Measurements from ENCODE around the gene ORAI2. TPM values are rescaled to one million over a fixed set of nuclear protein-coding genes. Genes with fewer than 3 reads are reported as not detected.

Gene ORAI2
- polyA plus RNA-seq, 2 of the 4 experiments (the other 2 are of a cell fraction): 12.8 to 22.1 TPM

GRCh38 chr7:102446387-102447156 is 13.2 kb downstream of the ORAI2 start:
- ChIA-PET POLR2A (no interaction called here), CTCF (no interaction called here)
- no peak overlapping the region for H3K4me3 ChIP-seq
- H3K4me1 ChIP-seq: no peaks in the 10 kb centered on the region
- no peak overlapping the region for H3K27ac ChIP-seq
- no peaks in the 10 kb centered on the region for H3K9me3 ChIP-seq
- 91% methylated on average over 33 of the region's 41 CpGs for WGBS (ENCODE audit: missing lambda C conversion rate)
- no peak for DNase-seq (ENCODE audit: low read depth in 1 of 2, low spot score in 1 of 2)
- FAIRE-seq: no peak
- no peak overlapping the region for H3K4me2 ChIP-seq
- ATAC-seq: no peak
- TF ChIP-seq SREBF2 (IDR thresholded peaks at IDR 0.05): no peak
- no peak for TF ChIP-seq HEYL (CRISPR knock-in tag; IDR thresholded peaks at IDR 0.05)
- TF ChIP-seq EHMT2 (IDR thresholded peaks at IDR 0.05; ENCODE audit: low read depth): no peak
- no peak for TF ChIP-seq CHD2 (IDR thresholded peaks at IDR 0.05; ENCODE audit: low read length, partially characterized antibody)
- TF ChIP-seq ZSCAN20 (CRISPR knock-in tag; IDR thresholded peaks at IDR 0.05): no peak
- no peak for TF ChIP-seq CBX2 (IDR thresholded peaks at IDR 0.05; ENCODE audit: borderline replicate concordance, low read depth)
- no peak for TF ChIP-seq NR3C1 (IDR thresholded peaks at IDR 0.05)
- no peak for TF ChIP-seq RCOR1 (IDR thresholded peaks at IDR 0.05; ENCODE audit: low read depth, low read length)
- TF ChIP-seq ELK1 (IDR thresholded peaks at IDR 0.05; ENCODE audit: low read depth, low read length): no peak
- no peak for TF ChIP-seq HES2 (IDR thresholded peaks at IDR 0.05)
- TF ChIP-seq HDAC2 (IDR thresholded peaks at IDR 0.05): no peak

- H3K4me3 ChIP-seq: no peak overlapping the region
- FAIRE-seq (no peak), DNase-seq (ENCODE audit: low read depth in 1 of 2, low spot score in 1 of 2) (no peak), ATAC-seq (0 out of 6 replicates have a peak, but pooled peaks of 1 of the 2 experiments have one; percentile 6)
- no peak overlapping the region for H3K4me2 ChIP-seq
- TF ChIP-seq RAD21 (conservative IDR thresholded peaks at IDR 0.05 in 1 of 2, IDR thresholded peaks at IDR 0.05 in 1 of 2): no peak
- H3K9me3 ChIP-seq: no peaks in the 10 kb centered on the region
- CTCF ChIA-PET: no interaction called here
- WGBS (ENCODE audit: missing lambda C conversion rate): 80% methylated on average over 12 of the region's 14 CpGs
- POLR2A ChIA-PET: no interaction called here
- H3K27ac ChIP-seq: no peak overlapping the region
- no peaks in the 10 kb centered on the region for H3K4me1 ChIP-seq
Observed at GRCh38 chr7:102447311-102447710, 13.9 kb downstream of the ORAI2 start.

- ChIA-PET CTCF (interaction anchor here (0.6 to 1.5 kb wide), 3 partner anchors 11 to 872 kb away, joined by 4 to 5 read pairs (median 5); no protein-coding TSS in a partner anchor), POLR2A (no interaction called here)
- no peak overlapping the region for H3K27ac ChIP-seq
- H3K9me3 ChIP-seq: no peaks in the 10 kb centered on the region
- ATAC-seq: no peak
- DNase-seq (ENCODE audit: low read depth in 1 of 2, low spot score in 1 of 2): no peak
- H3K4me1 ChIP-seq: no peaks in the 10 kb centered on the region
- TF ChIP-seq ATOH8 (CRISPR knock-in tag; IDR thresholded peaks at IDR 0.05; ENCODE audit: low read depth): no peak
- no peak for TF ChIP-seq PBX3 (IDR thresholded peaks at IDR 0.05)
- no peak for TF ChIP-seq HOXA7 (CRISPR knock-in tag; IDR thresholded peaks at IDR 0.05)
- TF ChIP-seq HOXB13 (CRISPR knock-in tag; IDR thresholded peaks at IDR 0.05; ENCODE audit: low read depth): no peak
- TF ChIP-seq MAZ (IDR thresholded peaks at IDR 0.05; ENCODE audit: borderline replicate concordance, low read depth, low read length): no peak
- TF ChIP-seq CBX8 (IDR thresholded peaks at IDR 0.05): no peak
- no peak for TF ChIP-seq NR3C1 (IDR thresholded peaks at IDR 0.05)
- no peak for TF ChIP-seq FOSB (CRISPR knock-in tag; IDR thresholded peaks at IDR 0.05)
- no peak for TF ChIP-seq E2F6 (IDR thresholded peaks at IDR 0.05; ENCODE audit: borderline replicate concordance, low read depth)
- TF ChIP-seq MYC (IDR thresholded peaks at IDR 0.05; ENCODE audit: borderline replicate concordance, low read length): no peak
- no peak overlapping the region for H3K4me3 ChIP-seq
- FAIRE-seq: no peak
- WGBS (ENCODE audit: missing lambda C conversion rate): 90% methylated on average over 15 of the region's 15 CpGs
- no peak overlapping the region for H3K4me2 ChIP-seq
Observed at GRCh38 chr7:102449136-102449535, 15.8 kb downstream of the ORAI2 start.
